ENCODE measurements around the gene ZNF454.

DNA sequence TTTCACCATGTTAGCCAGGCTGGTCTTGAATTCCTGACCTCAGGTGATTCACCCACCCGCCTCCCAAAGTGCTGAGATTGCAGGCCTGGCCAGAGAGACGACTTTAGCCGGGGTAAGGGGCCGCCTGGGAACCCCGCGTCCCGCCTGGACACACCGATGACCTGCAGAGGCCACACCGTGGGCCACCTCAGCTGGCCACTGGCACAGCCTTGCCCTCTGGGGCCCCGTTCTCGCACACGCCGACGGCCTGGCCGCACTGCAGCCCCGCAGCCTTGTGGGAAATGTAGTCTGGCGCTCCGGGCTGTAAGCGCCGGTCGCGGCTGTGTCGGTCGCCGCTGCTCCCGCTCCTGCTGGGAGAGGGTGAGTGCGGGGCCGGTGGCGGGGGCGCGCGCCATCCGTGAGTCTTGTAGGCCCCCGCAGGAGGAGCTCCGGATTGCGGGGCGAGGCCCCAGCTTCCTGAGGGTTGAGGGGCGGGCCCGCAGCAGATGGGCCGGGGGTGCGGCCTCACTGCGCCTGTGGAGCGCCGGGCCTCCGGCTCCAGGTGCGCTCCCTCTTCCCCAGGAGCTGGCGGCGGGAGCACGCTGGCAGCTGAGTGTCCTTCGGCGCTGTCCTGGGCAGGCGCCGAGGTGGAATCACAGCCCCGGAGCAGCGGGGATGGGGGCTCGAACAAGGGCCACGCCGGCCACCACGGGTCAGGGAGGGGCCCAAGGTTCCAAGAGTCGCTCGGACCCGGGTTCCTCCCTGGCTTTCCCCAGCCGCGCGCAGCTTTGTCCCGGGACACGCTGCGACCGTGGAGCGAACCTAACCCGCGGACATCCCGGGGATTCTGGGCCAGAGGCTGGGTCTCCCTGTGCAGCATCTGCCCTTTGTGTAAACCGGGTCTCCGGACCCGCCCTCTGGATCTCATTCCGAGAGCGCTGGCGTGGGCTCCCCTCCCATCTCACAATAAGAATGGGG, 45.1 kb upstream of the ZNF454 start, which contains the start of gene ZFP2:
- TF ChIP-seq POLR2AphosphoS5 (IDR thresholded peaks at IDR 0.05) (peak in 2 of 3 donors; percentile 22 to 23), POLR2A (IDR thresholded peaks at IDR 0.05) (peak; percentile 27), CTCF (IDR thresholded peaks at IDR 0.05) (no peak)

Measured in transverse colon (tissue), 4 donors.